ENCODE data around the gene TNIK.

DNA sequence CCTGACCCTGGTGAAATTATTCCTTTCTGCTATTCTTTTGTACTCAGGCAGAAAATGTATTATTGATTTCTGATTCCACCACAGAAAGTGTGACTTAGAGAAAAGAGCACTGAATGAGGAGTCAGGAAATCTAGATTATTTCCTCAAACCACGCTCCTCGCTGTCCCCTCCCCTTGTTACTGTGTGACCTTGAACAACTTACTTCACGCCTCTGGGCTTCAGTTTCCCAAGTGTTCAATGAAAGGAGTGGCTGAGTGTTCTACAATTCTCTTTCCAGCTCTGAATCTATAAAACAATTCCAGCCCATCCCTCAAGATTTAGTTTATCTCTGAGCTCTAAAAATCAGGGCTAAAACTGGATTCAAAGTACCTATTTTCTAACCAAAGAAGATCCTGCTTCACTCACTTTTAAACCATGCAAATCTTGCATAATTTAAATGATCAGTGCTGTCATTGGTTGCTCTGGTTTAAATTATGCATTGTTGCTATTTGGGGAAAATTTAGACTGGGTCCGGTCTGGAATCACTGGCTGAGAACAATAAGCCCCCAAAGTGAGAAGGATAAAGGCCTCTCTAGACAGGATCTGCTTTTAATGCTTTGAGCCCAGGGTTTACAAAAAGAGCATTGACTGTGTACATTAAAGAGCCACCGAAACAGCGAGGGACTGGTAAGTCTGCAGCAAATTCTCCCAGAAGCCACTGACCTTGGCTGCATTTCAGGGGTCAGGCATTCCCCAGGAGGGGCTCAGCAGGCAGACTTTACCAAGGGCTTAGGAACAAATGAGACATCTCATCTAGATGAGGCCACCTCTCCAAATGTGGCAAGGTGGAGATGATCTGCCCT is 3.2 kb downstream of the TNIK start:
- TF ChIP-seq YY1 (IDR thresholded peaks at IDR 0.05; ENCODE audit: insufficient read depth, insufficient read length), result no peak
- no peak for TF ChIP-seq ZNF274 (IDR thresholded peaks at IDR 0.05; ENCODE audit: low read depth, low read length)
- TF ChIP-seq SUZ12 (IDR thresholded peaks at IDR 0.05; ENCODE audit: extremely low read depth, insufficient read depth, insufficient read length), result no peak
